HG03521 (cell line): ENCODE measurements around the gene IDH1.
"Not testable (repeated sequence)": the region's sequence is repeated elsewhere in the genome, so short reads cannot be mapped to it uniquely, and the experiment has no call there.

Experiments
- ATAC-seq: cut with Tn5 transposase; IDR thresholded peaks from one replicate; pipeline ENCODE4 v1.9.1; 2021; ENCODE audit warnings: mild to moderate bottlenecking, moderate library complexity; ENCODE audit not compliant: unreplicated experiment

Gene IDH1

DNA sequence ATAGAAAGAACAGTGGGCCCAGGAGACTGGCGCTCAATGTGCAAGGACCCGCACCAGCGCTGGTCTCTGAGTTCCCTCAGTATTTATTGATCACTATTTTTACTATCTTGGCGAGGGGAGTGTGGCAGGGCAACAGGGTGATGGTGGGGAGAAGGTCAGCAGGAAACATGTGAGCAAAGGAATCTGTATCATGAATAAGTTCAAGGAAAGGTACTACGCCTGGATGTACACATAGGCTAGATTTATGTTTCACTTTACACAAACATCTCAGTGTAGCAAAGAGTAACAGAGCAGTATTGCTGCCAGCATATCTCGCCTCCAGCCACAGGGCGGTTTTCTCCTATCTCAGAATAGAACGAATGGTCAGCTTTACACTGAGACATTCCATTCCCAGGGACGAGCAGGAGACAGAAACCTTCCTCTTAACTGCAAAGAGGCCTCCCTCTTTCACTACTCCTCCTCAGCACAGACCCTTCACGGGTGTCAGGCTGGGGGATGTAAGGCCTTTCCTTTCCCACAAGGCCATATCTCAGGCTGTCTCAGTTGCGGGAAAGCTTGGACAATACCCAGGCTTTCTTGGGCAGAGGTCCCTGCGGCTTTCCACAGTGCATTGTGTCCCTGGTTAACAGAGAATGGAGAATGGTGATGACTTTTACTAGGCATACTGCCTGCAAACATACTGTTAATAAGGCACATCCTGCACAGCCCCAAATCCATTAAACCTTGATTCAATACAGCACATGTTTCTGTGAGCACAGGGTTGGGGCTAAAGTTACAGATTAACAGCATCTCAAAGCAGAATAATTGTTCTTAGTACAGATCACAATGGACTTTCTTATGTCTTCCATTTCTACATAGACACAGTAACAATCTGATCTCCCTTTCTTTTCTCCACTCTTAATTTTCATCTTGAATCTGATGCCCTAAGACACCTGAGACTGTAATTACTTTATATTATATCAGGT, 2.3 kb upstream of the IDH1 start:
- not testable (repeated sequence) for ATAC-seq

- ATAC-seq = no peak
Measured at GRCh38 chr2:208256192-208256782, 1.4 kb upstream of the IDH1 start.

DNA sequence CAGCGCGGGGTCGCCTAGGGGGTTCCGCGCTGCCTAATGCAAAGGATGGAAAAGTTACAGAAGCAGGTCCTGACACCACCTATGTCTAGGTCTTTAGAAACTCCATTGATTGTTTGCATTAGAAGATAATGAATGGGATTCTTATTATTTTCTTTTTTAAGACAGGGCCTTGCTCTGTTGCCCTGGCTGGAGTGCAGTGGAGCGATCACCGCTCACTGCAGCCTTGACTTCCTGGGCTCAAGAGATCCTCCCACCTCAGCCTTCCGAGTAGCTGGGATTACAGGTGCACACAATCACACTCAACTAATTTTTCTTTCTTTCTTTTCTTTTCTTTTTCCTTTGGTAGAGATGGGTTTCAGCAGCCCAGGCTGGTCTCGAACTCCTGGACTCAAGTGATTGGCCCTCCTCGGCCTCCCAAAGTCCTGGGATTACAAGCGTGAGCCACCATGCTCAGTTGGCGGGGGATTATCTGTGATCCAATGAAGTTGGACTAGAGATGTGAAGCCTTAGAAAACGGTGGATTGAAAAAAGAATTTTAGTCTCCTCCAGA, 761 bp upstream of the IDH1 start:
- peak; percentile 8 for ATAC-seq

- peak; percentile 76 for ATAC-seq
Measured at GRCh38 chr2:208254118-208254870, 577 bp downstream of the IDH1 start.

DNA sequence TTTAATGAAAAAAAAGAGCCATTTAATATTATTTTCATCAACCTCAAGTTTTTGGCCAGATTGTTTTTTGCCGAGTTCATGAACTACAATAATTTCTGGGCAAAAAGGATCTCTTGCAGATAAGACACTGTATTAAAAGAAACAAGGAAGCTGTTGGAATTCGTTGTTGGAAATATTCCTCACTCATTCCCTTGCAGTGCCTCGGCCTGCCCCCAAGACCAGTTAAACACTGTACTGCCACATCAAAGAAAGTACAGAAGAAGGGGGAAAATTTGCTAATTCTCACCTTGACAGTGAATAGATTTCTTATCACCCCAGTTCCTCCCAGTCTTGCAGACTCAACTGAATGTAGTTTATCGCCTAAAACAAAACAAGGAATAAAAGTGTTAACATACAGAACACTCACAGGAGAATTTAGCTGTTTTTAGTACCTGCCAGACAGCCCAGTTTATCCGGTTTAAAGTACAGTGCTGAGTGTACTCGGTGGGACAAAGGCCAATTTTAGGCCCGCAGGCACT, 1.2 kb downstream of the IDH1 start:
- ATAC-seq = no peak

GRCh38 chr2:208252716-208253492, 2.0 kb downstream of the IDH1 start:
- ATAC-seq = no peak

- no peak for ATAC-seq
Measured at GRCh38 chr2:208251098-208251497, 3.8 kb downstream of the IDH1 start.

DNA sequence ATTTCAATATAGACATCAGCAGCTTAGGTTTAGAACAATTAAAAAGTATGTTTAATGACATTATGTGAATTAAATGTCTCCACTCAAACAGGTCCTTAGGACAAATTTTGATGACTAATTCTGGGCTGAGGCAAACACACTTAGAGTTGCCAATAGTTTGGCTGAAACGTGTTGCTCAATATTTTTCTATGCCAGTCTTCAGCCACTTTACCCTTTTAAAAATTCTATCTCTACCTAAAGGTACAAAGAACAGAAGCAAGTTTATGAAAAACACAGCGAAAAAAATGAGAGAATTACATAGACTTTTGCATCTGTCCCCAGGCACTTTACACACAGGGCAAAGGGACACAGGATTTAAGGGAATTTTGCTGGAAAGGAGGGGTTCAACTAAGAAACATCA, 4.5 kb downstream of the IDH1 start:
- ATAC-seq = no peak

- ATAC-seq = no peak
Measured at GRCh38 chr2:208249296-208249695, 5.6 kb downstream of the IDH1 start.

DNA sequence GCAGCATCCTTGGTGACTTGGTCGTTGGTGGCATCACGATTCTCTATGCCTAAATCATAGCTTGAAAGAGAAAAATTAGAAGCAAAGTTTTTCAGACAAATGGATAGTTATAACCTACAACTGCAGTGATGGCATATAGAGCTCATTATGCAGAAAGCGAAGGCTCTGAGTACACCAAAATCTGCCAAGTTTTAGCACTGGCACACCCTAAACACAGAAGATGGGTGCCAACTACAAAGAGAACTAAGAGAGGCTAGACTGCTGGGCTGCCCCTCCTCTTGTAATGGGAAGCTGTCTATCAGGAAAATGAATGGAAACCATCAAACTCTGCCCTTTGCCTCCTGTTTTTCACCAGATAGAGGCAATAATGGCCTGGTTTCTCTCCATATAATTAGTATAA, 6.3 kb downstream of the IDH1 start:
- no peak for ATAC-seq

DNA sequence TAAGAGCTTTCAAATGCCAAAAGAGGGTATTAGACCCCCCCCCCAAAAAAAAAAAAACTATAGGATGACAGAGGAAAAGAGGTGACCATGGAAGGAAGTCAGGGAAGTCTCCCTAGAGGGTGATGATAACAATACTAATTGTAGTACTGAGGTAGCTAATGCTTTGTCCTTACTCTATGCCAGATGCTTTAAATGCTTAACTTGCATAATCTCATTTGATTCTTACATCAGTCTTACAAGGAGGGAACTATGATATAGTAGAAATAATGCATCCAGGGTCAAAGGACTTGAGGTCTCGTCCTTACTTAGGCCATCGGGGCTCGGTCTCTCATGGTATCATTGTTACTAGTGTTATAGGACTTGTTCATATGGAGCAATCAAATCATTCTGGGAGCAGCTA, 9.1 kb downstream of the IDH1 start:
- ATAC-seq = no peak

DNA sequence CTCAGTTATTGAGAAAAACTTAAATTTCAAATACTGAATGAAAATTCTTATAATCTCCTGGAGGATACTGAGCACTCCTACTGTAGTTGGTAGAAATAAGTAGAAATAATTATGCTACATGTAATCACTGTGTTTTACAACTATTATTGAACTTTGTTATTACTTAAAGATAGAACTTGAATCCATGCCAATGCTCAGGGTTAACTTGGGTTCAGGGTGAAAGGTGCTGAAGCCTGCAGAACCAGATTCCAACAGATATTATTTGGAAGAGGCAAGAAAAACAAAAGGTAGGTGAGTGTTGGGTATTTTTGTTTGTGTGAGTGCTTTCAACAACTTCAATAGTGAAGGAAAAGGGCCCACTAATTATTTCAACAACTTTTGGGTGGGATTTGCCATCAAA, 10.4 kb downstream of the IDH1 start:
- no peak for ATAC-seq

DNA sequence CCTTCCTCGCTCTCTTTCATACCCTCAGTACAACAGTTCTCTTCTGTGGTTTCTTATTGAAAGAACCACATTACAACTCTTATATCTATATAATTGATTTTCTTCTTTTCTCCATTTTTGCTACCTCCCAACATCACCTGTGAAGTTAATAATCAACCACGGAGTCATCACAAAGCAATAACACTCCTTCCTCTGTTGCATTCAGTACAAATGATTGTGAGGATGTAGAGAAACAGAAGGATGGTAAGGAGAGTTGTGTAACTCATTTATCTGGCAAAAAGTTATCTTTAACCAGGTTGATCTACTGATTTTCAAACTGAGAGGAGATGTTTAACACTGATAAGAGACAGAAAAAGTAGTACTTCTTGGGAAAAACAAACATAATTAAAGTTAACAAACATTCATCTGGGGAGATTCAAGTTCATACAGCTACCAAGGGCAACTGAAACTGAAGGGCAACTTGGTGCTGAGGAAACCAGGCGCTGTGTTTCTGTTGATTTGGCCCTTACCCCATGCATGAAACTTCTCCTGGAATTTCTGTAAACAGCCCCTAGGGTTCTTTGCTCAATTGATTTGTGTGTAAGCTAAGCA, 14.2 kb downstream of the IDH1 start:
- no peak for ATAC-seq

DNA sequence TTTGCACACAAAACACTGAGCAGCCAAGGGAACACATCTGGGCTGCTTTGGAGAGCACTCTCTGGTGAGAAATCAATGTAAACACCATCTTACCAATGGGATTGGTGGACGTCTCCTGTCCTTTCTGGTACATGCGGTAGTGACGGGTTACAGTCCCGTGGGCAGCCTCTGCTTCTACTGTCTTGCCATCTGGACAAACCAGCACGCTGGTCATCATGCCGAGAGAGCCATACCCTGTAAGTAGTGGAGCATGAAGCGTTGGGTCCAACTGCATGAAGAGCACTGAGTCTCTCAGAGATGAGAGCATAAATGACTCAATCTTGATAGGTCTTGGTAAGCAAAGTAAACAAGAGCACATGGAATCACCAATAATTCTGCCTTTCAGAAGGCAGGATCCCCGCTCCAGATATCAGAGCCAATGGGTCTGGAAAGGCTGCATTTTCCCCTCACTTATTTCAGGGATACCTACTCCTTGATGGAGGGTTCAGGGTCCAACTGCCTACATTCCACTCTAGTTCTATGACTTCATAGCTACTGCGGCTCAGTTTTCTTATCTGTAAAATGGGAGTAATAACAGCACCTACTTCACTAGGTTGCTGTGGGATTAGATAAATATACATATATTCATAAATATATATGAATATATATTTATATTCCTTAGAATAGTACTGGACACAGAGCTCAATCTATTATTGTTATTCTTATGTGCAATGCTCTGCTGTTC, 14.9 kb downstream of the IDH1 start:
- no peak for ATAC-seq

GRCh38 chr2:208235860-208236259, 19.0 kb downstream of the IDH1 start:
- ATAC-seq = no peak

- no peak for ATAC-seq
Measured at GRCh38 chr2:208234786-208235185, 20.1 kb downstream of the IDH1 start.

GRCh38 chr2:208228476-208228875, 26.4 kb downstream of the IDH1 start:
- ATAC-seq = no peak

- no peak for ATAC-seq
Measured at GRCh38 chr2:208227581-208228232, 27.2 kb downstream of the IDH1 start.

GRCh38 chr2:208224802-208225201, 30.1 kb downstream of the IDH1 start:
- no peak for ATAC-seq
